GM21390 (cell line): ENCODE results near the gene TCL1A.
"Not testable (repeated sequence)": the region's sequence is repeated elsewhere in the genome, so short reads cannot be mapped to it uniquely, and the experiment has no call there.

Experiments used
- ATAC-seq: cut with Tn5 transposase; IDR thresholded peaks from one replicate; pipeline ENCODE4 v1.9.1; 2021; ENCODE audit not compliant: unreplicated experiment

TCL1A gene, protein sequence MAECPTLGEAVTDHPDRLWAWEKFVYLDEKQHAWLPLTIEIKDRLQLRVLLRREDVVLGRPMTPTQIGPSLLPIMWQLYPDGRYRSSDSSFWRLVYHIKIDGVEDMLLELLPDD

DNA sequence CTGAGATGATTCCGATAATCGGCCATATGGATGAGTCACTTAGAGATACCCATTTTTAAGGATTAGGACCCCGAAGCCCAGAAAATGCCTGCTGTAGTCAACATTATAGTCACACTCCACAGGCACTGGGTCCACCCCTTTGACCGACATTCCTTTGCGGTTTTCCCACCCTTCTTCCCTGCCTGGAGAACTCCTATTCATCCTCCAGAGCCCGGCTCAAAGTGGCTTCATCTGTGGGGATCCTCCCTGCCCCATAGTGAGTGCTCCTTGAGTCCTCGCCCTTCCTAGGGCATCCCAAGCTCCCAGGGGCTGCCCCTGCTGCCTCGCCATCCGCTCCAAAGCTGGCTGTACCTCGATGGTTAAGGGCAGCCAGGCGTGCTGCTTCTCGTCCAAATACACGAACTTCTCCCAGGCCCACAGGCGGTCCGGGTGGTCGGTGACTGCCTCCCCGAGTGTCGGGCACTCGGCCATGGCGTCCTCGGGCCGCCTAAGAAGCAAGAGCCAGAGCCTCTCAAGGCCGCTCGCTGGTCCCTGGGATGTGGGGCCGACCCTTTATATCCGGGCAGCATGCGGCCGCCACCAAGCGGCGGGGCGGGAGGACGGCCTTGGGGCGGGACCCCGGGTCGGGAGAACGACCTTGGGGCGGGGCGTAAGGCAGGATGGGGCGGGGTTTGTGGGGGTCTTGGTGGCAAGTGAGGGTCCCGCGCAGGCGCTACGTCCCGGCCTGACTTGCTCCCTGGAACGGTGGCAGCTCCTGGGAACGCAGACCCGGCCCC lies at the start of gene TCL1A:
Gene TCL1A, minus strand, starts transcription at position 530 of the 776 bp plus-strand sequence. Its CDS starts 59 bp downstream, at position 471.
- peak; percentile 74 for ATAC-seq

DNA sequence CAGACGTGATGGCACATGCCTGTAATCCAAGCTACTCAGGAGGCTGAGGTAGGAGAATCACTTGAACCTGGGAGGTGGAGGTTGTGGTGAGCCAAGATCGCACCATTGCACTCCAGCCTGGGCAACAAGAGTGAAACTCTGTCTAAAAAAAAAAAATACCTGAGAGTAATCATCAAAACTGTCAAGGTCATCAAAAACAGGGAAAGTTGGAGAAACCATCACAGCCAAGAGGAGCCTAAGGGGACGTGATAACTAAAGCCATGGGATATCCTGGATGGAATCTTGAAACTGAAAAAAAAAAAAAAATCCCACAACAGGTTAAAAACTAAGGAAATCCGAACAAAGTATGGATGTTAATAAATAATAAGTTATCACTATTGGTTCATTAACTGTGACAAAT lies 49.1 kb upstream of the TCL1A start:
- not testable (repeated sequence) for ATAC-seq

DNA sequence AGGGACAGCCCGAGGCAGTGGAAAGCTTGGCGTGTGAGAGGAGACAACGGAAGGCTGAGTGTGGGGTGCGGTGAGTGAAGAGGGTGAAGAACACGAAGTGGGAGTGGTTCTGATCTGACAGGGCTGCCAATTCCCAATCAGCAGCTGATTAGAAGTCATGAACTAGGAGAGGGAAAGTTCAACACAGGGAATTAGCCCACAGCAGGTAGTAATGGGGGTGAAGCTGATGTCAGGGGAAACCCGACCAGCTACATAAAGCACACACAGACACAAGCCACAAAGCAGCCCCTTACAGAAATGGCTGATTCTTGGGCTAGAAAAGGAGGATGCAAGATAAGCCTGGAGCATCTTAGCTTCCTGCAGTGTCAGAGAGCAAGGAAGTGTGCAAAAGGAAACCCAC lies 47.5 kb upstream of the TCL1A start:
- no peak for ATAC-seq

DNA sequence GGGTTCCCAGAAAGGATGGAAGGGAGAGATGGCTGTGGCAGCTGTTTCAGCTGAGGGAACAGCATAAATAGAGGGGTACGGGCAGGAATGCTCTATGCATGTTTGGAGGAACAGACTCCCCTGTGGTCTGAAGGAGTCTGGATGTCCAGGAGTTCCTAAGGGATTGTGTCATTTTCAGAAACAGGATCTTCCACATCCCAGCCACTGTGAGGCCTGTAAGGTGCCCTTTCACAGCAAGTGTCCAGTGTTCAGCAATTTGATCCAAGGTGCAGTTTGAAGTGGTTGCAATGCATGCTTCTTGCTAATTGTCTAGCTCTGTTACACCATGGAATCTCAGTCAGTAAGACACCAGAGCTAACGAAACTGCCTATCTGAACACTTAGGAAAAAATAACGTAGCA lies 46.7 kb upstream of the TCL1A start:
- ATAC-seq = no peak

DNA sequence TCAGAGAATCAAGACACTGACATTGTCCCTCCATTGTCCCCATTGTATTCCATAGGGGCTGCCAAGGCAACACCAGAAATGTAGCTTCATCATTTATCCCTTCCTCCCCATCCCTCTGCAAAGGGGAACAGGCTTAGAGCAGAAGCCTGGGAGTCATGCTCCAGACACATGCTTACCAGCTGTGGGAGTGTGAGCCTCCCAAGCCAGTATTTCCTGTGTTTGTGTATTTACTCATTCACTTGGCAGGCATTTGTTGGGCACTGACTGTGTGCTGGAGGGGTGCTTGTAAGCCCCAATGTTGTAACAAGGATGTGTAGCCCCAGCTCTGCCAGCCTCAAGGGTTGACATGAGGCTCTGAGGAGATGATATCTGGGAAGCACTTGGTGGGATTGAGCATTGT lies 46.0 kb upstream of the TCL1A start:
- ATAC-seq = no peak

DNA sequence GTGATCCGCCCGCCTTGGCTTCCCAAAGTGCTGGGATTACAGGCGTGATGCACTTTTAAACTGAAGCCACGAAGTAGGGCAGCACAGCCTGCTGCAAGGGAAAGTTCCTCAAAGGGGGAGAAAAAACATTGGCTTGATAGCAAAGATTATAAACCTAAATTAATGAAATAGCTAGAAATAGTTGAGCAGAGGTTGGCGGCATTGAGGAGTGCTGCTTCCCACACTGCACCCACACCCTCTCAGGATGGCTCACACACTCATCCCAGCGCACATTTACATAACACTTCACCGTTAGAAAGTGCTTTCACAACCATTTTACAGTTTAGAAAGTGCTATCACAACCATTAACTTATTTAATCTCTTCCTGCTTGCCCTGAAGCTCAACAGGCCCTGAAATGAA lies 44.4 kb upstream of the TCL1A start:
- no peak for ATAC-seq

DNA sequence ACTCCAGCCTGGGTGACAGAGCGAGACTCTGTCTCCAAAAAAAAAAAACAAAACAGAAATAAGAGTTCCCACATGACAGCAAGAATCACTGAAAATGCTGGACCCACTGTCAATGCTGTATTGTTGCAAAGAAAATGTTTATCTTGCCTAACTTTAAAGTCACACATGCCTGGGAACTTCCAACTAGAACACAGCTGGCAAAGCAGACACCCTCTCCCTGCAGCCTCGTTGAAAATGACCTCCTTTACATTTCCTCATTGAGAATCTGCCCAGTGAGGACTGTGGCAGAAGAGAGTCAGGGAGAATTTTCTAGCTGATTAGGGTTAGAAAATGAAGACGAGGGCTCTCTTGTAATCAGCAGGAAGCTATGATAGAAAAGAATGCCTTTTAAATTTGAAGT lies 42.8 kb upstream of the TCL1A start:
- no peak for ATAC-seq

DNA sequence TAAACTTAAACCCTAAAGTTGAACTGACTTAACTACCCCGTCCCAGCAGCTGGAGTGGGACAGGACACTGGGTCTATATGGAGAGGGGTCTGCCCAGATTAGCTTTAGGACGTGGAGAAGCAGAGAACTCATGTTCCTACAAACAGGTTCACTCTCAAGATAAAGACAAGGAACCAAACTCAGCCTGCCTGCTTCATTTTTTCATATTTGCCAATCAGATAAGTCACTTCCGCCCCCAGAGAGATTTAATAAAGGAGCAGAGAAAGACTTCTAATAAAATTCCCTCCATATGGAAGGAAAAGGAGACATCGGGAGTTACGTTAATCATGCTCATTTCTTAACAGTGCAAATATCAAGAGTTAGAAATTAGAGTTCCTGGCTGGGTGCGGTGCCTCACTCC lies 42.2 kb upstream of the TCL1A start:
- no peak for ATAC-seq

DNA sequence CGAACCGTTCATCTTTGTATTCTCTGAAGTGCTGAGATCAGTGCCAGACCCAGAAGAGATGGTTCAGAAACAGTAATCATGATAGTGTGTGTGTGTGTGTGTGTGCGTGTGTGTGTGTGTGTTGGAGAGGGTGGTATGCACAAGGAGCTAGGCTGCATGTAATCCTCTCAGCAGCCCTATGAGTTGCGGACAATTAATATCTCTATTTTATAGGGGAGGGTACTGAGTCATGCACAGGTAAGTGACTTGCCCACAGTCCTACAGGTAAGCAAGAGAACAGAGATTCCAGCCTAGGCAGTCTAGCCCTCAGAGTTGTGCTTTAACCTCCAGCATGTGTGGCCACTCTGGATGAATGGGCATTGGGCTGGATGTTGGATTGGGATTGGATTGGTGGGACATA lies 27.9 kb upstream of the TCL1A start:
- ATAC-seq = no peak

DNA sequence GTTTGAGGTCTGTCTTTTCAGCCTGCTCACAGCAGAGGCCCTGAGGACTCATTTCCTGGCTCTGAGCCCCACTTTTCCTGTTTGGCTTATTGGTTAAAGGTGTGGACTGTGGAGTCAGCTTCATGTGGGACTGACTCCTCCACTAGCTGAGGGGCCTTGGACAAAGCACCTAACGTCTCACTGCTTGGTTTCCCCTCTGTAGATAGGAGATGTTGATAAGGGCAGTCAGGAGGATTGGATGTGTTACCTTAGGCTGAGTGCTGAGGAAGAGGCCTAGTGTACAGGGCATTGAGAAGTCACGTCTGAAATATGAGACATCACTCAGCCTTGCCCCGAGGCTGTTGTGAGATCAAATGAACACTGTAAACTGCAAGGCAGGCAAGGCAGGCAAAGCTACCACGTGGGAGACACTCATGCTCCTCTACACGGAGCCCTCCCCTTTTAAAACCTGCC lies 27.1 kb upstream of the TCL1A start:
- ATAC-seq = no peak

DNA sequence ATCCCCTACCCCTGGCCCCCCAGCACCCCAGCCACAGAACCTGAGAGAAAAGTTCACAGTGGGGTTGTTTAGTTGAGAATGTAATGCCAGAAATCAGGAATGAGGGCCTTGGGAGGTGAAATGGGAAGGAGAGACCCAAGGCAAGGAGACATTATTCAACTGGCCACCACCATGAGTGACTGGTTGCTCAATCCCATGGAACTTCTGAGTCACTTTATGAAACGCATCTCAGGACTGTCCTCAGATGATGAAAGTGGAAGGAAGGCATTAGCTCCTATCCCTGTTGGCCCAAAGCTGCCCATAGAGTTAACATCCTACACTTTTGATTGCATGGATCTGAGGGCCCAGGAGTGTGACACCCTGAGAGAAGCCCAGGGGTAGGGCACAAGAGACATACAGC lies 25.4 kb upstream of the TCL1A start:
- ATAC-seq = no peak

DNA sequence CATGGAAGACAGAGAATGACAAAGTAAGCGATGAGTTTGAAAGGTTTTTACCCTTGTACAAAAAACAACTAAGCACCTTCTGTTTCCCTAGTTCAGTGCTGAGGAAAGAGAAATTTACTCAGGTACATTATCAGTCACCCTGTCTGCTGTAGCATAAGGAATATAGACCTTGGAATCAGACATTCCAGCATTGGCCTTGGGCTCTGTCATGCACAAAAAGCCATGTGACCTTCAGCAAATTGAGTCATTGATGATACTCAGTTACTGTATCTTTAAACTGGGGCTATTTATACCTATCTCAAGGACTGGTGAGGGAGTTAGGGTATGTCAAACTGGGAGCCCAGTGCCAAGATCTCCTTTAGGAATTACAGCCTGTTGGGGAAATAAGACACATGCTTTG lies 19.3 kb upstream of the TCL1A start:
- ATAC-seq = no peak

DNA sequence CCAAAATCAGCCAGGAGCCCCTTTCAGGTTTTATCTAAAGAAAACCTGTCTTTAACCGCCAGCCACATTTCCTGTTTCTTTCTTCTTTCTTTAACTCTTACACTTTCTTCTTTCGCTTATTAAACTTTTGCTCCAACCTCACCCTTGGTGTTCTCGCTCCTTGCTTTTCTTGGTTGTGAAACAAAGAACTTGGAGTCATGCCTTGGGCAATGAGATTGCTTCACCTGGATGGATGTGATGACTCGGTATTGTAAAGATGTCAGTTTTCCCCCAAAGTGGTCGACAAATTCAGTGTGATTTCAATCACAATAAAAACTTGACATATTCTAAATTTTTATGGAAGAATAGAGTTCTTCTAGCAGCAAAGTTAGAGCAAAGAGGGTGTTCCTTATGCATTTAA lies 16.2 kb upstream of the TCL1A start:
- ATAC-seq = no peak

DNA sequence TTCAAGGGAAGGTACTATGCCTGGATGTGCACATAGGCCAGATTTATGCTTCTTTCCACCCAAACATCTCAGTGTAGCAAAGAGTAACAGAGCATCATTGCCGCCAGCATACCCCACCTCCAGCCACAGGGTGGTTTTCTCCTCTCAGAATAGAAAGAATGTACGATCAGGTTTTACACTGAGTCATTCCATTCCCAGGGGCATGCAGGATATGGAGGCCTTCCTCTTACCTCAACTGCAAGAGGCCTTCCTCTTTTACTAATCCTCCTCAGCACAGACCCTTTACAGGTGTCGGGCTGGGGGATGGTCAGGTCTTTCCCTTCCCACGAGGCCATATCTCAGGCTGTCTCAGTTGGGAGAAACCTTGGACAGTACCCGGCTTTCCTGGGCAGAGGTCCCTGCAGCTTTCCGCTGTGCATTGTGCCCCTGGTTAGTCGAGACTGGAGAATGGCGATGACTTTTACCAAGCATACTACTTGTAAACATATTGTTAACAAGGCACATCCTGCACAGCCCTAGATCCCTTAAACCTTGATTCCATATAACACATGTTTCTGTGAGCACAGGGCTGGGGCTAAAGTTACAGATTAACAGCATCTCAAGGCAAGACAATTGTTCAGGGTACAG lies 15.6 kb upstream of the TCL1A start:
- peak; percentile 60 for ATAC-seq

DNA sequence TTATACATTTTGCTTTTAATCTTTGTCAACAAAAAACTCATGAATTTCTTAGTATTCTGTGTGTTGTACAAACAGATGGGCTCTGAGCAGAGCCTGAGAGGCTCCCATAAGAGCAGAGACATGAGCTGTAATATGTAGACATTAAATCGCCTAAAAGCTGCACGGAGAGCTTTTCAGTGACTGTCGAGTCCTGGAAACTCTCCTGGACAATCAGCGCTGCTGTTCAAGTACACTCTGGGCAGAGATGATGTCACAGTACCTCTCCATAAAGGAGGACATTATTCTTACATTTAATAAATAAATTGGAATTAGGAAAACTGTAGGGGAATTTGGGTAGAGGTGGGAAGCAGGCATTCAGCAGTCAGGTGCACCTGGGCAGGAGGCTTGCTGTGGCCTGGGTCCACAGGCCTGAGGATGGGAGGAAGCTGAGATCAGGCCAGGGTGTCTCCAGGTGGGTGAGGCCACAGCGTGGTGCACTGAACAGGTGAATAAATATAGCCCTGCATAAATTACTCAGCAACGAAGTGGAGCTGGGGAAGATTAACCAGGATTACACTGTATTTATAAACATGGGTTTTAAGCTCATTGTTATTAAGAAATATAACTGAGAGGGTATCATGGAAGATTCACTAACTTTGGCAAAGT lies 13.3 kb upstream of the TCL1A start:
- ATAC-seq = no peak

DNA sequence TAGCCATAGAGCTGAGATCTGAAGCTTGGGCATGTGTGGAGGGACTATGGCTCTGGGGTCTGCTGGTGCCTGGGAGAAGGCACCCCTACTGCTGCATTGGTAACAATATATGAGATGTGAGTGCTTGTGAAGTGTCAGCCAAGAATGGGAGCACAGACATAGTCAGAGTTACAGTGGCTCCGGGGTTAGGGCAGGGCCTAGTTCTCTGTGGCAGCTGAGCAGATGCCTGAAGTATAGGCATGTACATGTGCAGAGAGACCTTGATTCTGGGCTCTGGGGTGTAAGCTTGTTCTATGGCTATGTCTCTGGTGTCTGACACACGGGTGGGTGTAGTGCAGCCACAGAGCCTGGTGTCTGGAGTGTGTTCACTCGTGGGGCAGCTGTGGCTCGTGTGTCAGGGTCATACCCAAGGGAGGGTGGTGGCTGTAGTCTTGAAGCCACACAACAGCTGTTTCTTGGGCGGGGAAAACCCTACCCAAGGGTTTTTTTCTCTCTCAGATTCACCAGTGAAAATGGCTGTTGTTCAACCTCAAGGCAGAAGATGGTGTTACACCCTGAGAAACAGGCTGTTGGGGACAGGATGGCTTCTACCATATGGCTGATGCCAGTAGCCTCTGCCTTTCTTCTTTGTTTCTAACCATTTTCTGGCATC lies 11.9 kb upstream of the TCL1A start:
- ATAC-seq = peak; percentile 74

DNA sequence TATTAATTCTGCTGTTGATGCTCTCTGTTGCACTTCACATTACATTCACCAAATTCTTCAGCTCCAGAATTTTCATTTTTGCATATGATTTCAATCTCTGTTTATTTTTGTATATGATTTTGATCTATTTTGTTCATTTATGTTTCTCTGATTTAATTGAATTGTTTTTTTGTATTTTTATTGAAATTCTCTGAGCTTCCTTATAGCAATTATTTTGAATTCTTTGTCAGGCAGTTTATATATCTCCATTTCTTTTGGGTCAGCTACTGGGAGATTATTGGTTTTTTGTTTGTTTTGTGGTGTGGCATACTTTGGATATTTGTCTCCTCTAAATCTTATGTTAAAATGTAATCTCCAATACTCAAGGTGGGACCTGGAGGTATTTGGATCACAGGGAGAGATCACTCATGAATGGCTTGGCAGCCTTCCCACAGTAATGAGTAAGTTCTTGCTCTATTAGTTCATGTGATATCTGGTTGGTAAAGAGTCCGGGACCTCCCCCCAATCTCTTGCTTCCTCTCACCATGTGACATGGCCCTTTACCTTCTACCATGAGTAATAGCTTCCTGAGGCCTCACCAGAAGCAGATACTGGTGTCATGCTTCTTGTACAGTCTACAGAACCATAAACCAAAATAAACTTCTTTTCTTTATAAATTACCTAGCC lies 8.7 kb upstream of the TCL1A start:
- no peak for ATAC-seq

DNA sequence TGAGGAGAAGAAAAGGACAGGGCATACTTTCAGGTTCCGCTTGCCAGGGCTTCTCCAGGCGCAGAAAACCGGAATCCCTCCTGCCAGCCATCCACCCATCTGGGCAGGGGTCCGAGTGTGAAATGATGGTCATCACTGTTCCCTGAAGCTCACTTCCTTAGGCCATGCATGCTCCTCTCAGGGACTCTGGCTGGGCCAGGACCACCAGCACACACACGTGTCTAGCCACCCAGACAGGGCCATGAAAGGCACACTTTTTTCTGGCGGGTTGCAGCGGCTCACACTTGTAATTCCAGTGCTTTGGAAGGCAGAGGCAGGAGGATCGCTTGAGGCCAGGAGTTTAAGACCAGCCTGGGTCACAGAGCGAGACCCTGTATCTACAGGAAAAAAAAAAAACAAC lies 1.5 kb downstream of the TCL1A start:
- ATAC-seq = no peak

DNA sequence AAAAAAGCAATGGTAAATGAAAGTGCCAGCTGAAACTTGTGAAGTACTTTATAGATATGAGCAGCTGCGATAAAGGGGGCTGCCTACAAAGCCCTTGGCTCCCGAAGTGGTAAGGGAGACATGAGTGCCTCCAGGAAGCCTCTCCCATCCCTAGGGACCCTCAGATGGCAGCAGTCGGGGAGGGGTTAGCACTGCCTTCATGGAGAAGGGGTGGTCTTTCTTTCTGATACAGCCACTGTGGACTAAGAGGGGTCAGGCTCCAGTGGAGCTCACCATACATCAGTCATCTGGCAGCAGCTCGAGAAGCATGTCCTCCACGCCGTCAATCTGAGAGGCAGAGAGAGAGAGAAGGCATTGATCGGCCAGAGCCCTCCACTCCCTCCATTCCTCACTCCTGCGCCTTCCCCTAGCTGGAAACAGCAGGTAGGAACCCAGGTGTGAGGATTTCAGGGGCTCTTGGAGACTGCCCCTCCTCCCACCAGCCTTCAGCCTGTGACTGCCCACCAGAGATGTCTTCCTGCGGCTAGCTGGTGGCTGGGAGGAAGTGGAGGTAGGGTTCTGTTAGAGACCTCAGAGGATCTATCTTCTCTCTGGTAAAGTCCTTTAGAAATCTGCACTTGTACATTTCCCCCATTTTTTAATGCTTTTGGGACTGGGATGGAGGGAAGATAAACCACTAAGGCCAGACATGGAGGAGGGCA lies 2.3 kb downstream of the TCL1A start:
- ATAC-seq = no peak

DNA sequence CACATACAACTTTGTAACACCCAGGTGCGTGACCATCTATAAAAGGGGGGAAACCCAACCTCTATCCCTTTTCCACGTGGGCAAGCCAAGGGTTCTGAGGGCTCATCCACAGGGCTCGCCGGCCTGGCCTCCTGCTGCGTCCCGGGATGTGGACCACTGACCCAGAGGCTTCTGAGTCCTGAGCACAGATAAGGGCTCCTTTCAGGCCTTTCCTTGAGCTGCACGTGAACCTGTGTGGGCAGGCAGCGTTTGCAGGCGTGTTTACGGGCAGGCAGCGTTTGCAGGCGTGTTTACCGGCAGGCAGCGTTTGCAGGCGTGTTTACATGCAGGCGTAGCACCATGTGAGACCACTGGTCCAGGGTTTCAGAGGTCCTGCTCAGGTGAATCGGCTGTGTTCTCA lies 3.8 kb downstream of the TCL1A start:
- no peak for ATAC-seq
